DMS 273 treated with DMSO at 0.1 percent for 48 hours (cell line): ENCODE data around the gene CASP1.
"Not testable (repeated sequence)": the region's sequence is repeated elsewhere in the genome, so short reads cannot be mapped to it uniquely, and the experiment has no call there.

Experiments used
- DNase-seq: peaks from one replicate; lab custom pipeline; 2025; lab: John Stamatoyannopoulos, UW

CASP1 gene

GRCh38 chr11:105034813-105035620 is at the start of gene CASP1:
CASP1 (minus strand) TSS chr11:105035144; CDS start chr11:105035113, 31 bp downstream.
- no peak for DNase-seq

- no peak for DNase-seq
These were observed 46.6 kb upstream of the CASP1 start for GRCh38 chr11:105081412-105082150.

- DNase-seq = not testable (repeated sequence)
These were observed 45.4 kb upstream of the CASP1 start for GRCh38 chr11:105080171-105080906.

GRCh38 chr11:105078283-105078682 is 43.3 kb upstream of the CASP1 start:
- DNase-seq = no peak

- not testable (repeated sequence) for DNase-seq
These were observed 42.3 kb upstream of the CASP1 start for GRCh38 chr11:105077141-105077790.

GRCh38 chr11:105074166-105074530 is 39.2 kb upstream of the CASP1 start:
- DNase-seq = no peak

GRCh38 chr11:105073456-105074165 is 38.7 kb upstream of the CASP1 start:
- no peak for DNase-seq

- not testable (repeated sequence) for DNase-seq
These were observed 37.1 kb upstream of the CASP1 start for GRCh38 chr11:105072080-105072479.

GRCh38 chr11:105071089-105071732 is 36.3 kb upstream of the CASP1 start:
- DNase-seq = no peak

- no peak for DNase-seq
These were observed 35.4 kb upstream of the CASP1 start for GRCh38 chr11:105070306-105070705.

GRCh38 chr11:105069749-105070148 is 34.8 kb upstream of the CASP1 start:
- DNase-seq = not testable (repeated sequence)

- DNase-seq = not testable (repeated sequence)
These were observed 28.4 kb upstream of the CASP1 start for GRCh38 chr11:105063245-105063941.

GRCh38 chr11:105057432-105057831 is 22.5 kb upstream of the CASP1 start:
- DNase-seq = no peak

GRCh38 chr11:105056446-105056845 is 21.5 kb upstream of the CASP1 start:
- DNase-seq = no peak

GRCh38 chr11:105054723-105055493 is 20.0 kb upstream of the CASP1 start:
- DNase-seq = no peak

GRCh38 chr11:105052487-105052886 is 17.5 kb upstream of the CASP1 start:
- no peak for DNase-seq

- DNase-seq = no peak
These were observed 16.6 kb upstream of the CASP1 start for GRCh38 chr11:105051559-105051958.

GRCh38 chr11:105049481-105049880 is 14.5 kb upstream of the CASP1 start:
- no peak for DNase-seq

GRCh38 chr11:105046898-105047579 is 12.1 kb upstream of the CASP1 start:
- DNase-seq = no peak
